Measurements from ENCODE around the gene BRWD1.
"Not testable (repeated sequence)": the region's sequence is repeated elsewhere in the genome, so short reads cannot be mapped to it uniquely, and the experiment has no call there.

The BRWD1 gene

GRCh38 chr21:39159342-39160063 lies 153.9 kb downstream of the BRWD1 start:
- DNase-seq (ENCODE audit: low read depth): no peak
- no peak for TF ChIP-seq CTCF (IDR thresholded peaks at IDR 0.05; ENCODE audit: control insufficient read depth, insufficient read depth, low read depth, low read length, missing control alignments)
- no peak overlapping the region for H3K4me3 ChIP-seq (ENCODE audit: control insufficient read depth, low read depth, low read length)

- not testable (repeated sequence) for DNase-seq (ENCODE audit: low read depth)
Measured at GRCh38 chr21:39157241-39157640, 156.2 kb downstream of the BRWD1 start.

GRCh38 chr21:39156024-39156423 lies 157.4 kb downstream of the BRWD1 start:
- no peak overlapping the region for H3K4me3 ChIP-seq (ENCODE audit: control insufficient read depth, low read depth, low read length)
- no peak for TF ChIP-seq CTCF (IDR thresholded peaks at IDR 0.05; ENCODE audit: control insufficient read depth, insufficient read depth, low read depth, low read length, missing control alignments)
- no peak for DNase-seq (ENCODE audit: low read depth)

More at GRCh38 chr21:39157241-39157640, 156.2 kb downstream of the BRWD1 start:
- H3K4me3 ChIP-seq (ENCODE audit: control insufficient read depth, low read depth, low read length): not testable (repeated sequence)

GRCh38 chr21:39155578-39155977 lies 157.9 kb downstream of the BRWD1 start:
- H3K4me3 ChIP-seq (ENCODE audit: control insufficient read depth, low read depth, low read length): no peak overlapping the region
- DNase-seq (ENCODE audit: low read depth): no peak
- TF ChIP-seq CTCF (IDR thresholded peaks at IDR 0.05; ENCODE audit: control insufficient read depth, insufficient read depth, low read depth, low read length, missing control alignments): no peak

- no peak for DNase-seq (ENCODE audit: low read depth)
- H3K4me3 ChIP-seq (ENCODE audit: control insufficient read depth, low read depth, low read length): no peak overlapping the region
- TF ChIP-seq CTCF (IDR thresholded peaks at IDR 0.05; ENCODE audit: control insufficient read depth, insufficient read depth, low read depth, low read length, missing control alignments): no peak
Measured at GRCh38 chr21:39153842-39154241, 159.6 kb downstream of the BRWD1 start.

GRCh38 chr21:39153373-39153772 lies 160.1 kb downstream of the BRWD1 start:
- no peak overlapping the region for H3K4me3 ChIP-seq (ENCODE audit: control insufficient read depth, low read depth, low read length)
- no peak for DNase-seq (ENCODE audit: low read depth)
- peak; percentile 55 for TF ChIP-seq CTCF (IDR thresholded peaks at IDR 0.05; ENCODE audit: control insufficient read depth, insufficient read depth, low read depth, low read length, missing control alignments)

GRCh38 chr21:39152271-39152670 lies 161.2 kb downstream of the BRWD1 start:
- DNase-seq (ENCODE audit: low read depth): no peak
- TF ChIP-seq CTCF (IDR thresholded peaks at IDR 0.05; ENCODE audit: control insufficient read depth, insufficient read depth, low read depth, low read length, missing control alignments): no peak
- no peak overlapping the region for H3K4me3 ChIP-seq (ENCODE audit: control insufficient read depth, low read depth, low read length)
